Stimulated activated CD8-positive, alpha-beta memory T cell treated with anti-CD3 and anti-CD28 coated beads, Interleukin-15, amount 100 ng/mL, for 1 hour (primary cell): ENCODE results near the gene CFLAR.
"Not testable (repeated sequence)": the region's sequence is repeated elsewhere in the genome, so short reads cannot be mapped to it uniquely, and the experiment has no call there.

ENCODE experiments used
- DNase-seq: peaks from one replicate; pipeline ENCODE4 v3.0.0-alpha.2; 2020; ENCODE audit warnings: low read depth

The CFLAR gene

DNA sequence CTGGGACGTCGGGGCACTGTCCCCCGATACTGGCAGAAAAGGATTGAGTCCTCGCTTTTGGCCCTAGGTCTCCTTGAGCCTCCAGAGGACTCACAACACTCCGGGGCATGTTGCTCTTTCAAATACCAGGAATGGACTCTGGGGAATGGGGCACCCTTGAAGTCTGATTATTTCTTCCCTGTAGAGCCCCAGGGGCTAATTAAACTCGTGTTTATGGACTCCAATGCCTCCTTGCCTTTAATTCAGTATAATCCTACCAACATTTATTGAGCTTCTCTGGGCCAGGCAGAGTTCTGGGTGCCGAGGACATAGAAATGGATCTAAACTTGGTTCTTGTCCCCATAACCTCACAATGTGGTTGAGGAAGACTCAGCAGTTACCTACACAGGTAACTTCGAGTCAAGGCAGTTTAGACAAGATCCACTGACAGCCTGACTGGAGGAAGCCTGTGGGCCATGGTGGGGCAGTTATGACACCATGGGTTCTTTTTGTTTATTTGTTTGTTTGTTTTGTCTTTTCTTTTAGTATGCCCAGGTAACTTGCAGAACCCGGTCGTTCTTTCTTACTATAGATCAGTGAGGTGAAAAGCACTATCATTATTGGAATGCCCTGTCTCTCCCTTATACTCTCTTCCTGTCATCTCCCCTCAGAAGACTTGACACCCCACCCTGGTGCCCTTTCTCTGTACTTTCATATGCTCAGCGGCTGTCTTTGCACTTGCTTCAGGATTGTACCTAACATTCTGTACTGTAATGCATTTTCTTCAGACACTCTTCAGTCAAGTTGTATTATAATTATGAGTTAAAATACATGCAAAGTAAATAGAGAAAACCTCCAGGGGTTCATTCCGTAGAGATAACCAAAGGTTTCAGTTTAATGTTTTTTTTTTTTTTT is 3.2 kb downstream of the CFLAR start:
- no peak for DNase-seq

- no peak for DNase-seq
Measured at GRCh38 chr2:201122276-201122675, 6.3 kb downstream of the CFLAR start.

DNA sequence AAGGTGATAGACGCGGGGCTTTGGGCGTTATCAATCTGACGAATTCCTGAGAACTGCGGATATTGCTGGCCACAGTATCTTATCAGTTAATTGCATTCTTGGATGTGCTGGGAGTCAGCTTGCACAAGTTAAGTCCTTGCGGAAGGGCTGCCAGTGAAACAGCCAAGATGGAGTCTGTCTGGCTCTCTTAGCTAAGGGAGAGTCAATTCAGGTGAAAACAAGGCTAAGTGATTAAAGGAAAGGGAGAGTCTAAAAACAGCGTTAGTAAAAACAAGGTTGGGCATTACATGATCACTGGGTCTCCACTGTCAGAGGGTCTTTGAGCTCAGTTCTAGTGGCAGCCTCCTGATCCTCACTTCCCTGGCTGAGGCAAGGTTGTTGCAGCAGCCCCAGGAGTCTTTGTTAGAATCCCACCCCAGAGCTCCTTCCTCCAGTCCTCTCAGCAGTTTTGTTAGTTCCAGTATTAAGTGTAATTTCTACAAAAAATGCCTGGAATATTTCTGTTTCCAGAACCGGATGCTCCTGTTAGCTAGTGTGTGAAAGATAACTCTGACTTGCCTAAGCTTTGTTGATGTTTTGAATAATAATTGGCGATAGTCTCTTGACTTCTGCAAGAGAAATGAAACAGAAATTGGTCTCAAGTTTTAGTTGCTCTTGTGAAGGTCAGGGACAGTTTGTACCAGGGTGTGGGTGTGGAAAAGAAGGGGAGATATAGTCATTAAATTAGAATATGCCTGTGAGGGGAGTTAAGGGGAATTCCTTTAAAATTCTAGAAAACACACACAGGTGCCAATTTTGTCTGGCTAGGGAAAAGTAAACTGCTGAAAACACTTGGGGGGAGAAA is 10.6 kb downstream of the CFLAR start:
- no peak for DNase-seq

GRCh38 chr2:201127152-201127511 is 11.2 kb downstream of the CFLAR start:
- DNase-seq, result no peak

- no peak for DNase-seq
Measured at GRCh38 chr2:201127570-201127969, 11.6 kb downstream of the CFLAR start.

- no peak for DNase-seq
Measured at GRCh38 chr2:201128033-201128432, 12.1 kb downstream of the CFLAR start.

- DNase-seq, result no peak
Measured at GRCh38 chr2:201128933-201129505, 13.1 kb downstream of the CFLAR start.

- no peak for DNase-seq
Measured at GRCh38 chr2:201130524-201131186, 14.7 kb downstream of the CFLAR start.

DNA sequence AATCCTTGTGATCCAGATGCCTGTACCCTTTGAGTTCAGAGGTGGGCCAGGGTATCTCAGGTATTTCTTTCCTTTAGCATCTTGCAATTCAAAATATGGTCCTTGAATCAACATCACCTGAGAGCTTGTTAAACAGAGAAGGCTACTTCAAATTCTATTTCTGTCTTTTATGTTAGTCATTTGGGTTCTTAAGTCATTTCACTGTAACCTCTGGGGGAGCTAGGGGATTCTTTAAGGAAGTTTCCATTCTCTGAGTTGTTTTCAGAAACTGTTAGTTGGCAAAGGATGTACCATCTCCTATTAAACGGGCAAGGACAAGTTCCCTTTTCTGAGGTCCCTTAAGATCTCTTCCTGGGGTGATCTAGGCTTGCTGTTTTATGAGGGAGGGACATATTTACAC is 16.6 kb downstream of the CFLAR start:
- DNase-seq, result no peak

- no peak for DNase-seq
Measured at GRCh38 chr2:201135386-201135785, 19.4 kb downstream of the CFLAR start.

- DNase-seq, result no peak
Measured at GRCh38 chr2:201136889-201137321, 20.9 kb downstream of the CFLAR start.

- no peak for DNase-seq
Measured at GRCh38 chr2:201137505-201138400, 21.8 kb downstream of the CFLAR start.

DNA sequence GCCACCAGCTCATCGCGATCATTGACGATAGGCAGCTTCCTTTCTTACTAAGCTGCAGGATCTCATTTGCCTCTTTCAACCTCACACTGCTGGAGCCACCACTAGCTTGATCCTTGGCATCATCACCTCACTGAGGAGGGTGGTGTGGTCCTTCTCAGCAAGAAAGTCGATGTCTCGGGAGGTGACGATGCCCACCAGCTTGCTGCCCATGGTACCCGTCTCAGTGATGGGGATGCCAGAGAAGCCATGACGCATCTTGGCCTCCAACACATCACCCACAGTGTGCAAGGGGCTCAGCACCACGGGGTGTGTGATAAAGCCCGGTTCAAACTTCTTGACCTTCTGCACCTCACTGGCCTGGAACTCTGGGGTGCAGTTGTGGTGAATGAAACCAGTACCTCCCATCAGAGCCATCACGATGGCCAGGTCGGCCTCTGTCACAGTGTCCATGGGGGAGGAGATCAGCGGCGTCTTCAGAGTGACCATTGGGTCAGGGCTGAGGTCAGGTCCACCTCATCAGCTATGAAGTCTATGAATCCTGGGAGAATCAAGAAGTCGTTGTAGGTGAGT is 22.5 kb downstream of the CFLAR start:
- DNase-seq, result no peak

GRCh38 chr2:201138986-201139781 is 23.2 kb downstream of the CFLAR start:
- not testable (repeated sequence) for DNase-seq

- no peak for DNase-seq
Measured at GRCh38 chr2:201139836-201140604, 24.1 kb downstream of the CFLAR start.

DNA sequence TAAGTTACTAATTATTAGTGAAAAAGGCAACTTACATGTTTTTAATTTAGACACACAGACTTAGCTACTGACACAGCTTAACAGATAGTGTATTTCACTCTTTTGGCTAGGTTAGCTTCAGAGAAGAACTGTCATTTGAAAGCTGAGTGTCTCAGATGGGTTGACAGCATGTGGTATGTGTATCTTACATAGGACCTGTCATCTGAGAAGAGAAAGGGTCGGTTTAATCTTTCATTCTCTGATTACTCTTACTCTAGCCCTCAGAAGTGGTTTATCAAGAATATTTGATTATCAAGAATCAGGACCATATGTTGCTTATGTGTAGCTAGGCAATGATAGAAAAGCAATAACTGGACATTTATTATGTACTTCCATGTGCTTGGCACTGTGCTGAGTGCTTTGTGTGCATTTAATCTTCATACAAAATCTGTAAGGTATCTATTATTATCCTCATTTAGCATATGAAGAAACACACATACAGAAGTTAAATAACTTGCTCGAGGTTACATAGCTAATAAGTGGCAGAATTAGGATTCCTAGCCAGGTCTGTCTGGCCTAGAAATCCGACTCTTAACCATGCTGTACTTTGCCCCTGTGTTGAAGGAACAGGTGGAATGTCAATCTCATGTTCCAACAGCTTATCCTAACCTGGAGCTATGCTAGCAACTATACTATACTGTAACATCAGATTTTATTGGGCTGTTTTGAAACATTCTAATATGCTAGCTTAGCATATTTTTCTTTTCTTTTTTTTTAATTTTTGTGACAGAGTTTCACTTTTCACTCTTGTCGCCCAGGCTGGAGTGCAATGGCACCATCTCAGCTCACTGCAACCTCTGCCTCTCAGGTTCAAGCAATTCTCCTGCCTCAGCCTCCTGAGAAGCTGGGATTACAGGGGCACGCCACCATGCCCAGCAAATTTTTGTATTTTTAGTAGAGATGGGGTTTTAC is 28.4 kb downstream of the CFLAR start:
- no peak for DNase-seq

GRCh38 chr2:201148434-201148990 is 32.5 kb downstream of the CFLAR start:
- no peak for DNase-seq
